ENCODE measurements around the gene TPCN1.

DNA sequence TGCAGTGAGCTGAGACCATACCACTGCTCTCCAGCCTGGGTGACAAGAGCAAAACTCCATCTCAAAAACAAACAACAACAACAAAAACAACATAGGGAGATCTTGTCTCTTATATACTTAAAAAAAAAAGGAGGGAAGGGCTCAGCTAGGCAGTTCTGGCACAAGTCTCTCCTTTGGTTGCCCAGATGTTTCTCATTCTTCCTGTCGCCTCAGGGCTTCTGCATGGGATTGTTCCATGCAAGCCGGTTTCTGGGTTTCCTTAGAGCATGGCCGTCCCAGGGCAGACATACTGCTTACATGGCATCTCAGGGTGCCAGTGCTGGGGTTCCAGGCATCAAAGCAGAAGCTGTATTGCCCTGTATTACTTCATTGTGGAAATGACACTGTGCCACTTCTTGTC is 118.8 kb downstream of the TPCN1 start:
- TF ChIP-seq, protein P1, sequence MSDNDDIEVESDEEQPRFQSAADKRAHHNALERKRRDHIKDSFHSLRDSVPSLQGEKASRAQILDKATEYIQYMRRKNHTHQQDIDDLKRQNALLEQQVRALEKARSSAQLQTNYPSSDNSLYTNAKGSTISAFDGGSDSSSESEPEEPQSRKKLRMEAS (IDR thresholded peaks at IDR 0.05) = no peak
- TF ChIP-seq POLR2AphosphoS5 (IDR thresholded peaks at IDR 0.05; ENCODE audit: low read depth, low read length) (no peak), RAD21 (IDR thresholded peaks at IDR 0.05; ENCODE audit: low read depth) (no peak), EZH2phosphoT487 (IDR thresholded peaks at IDR 0.05; ENCODE audit: borderline replicate concordance) (no peak), YY1 (IDR thresholded peaks at IDR 0.05; ENCODE audit: extremely low read depth, insufficient replicate concordance, low read depth, low read length) (no peak)
- TF ChIP-seq, protein P2, sequence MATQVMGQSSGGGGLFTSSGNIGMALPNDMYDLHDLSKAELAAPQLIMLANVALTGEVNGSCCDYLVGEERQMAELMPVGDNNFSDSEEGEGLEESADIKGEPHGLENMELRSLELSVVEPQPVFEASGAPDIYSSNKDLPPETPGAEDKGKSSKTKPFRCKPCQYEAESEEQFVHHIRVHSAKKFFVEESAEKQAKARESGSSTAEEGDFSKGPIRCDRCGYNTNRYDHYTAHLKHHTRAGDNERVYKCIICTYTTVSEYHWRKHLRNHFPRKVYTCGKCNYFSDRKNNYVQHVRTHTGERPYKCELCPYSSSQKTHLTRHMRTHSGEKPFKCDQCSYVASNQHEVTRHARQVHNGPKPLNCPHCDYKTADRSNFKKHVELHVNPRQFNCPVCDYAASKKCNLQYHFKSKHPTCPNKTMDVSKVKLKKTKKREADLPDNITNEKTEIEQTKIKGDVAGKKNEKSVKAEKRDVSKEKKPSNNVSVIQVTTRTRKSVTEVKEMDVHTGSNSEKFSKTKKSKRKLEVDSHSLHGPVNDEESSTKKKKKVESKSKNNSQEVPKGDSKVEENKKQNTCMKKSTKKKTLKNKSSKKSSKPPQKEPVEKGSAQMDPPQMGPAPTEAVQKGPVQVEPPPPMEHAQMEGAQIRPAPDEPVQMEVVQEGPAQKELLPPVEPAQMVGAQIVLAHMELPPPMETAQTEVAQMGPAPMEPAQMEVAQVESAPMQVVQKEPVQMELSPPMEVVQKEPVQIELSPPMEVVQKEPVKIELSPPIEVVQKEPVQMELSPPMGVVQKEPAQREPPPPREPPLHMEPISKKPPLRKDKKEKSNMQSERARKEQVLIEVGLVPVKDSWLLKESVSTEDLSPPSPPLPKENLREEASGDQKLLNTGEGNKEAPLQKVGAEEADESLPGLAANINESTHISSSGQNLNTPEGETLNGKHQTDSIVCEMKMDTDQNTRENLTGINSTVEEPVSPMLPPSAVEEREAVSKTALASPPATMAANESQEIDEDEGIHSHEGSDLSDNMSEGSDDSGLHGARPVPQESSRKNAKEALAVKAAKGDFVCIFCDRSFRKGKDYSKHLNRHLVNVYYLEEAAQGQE (IDR thresholded peaks at IDR 0.05; ENCODE audit: low read depth) = no peak
- TF ChIP-seq, protein P3, sequence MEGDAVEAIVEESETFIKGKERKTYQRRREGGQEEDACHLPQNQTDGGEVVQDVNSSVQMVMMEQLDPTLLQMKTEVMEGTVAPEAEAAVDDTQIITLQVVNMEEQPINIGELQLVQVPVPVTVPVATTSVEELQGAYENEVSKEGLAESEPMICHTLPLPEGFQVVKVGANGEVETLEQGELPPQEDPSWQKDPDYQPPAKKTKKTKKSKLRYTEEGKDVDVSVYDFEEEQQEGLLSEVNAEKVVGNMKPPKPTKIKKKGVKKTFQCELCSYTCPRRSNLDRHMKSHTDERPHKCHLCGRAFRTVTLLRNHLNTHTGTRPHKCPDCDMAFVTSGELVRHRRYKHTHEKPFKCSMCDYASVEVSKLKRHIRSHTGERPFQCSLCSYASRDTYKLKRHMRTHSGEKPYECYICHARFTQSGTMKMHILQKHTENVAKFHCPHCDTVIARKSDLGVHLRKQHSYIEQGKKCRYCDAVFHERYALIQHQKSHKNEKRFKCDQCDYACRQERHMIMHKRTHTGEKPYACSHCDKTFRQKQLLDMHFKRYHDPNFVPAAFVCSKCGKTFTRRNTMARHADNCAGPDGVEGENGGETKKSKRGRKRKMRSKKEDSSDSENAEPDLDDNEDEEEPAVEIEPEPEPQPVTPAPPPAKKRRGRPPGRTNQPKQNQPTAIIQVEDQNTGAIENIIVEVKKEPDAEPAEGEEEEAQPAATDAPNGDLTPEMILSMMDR (IDR thresholded peaks at IDR 0.05 in 2 of 3, conservative IDR thresholded peaks at IDR 0.05 in 1 of 3; ENCODE audit: borderline replicate concordance in 1 of 3, insufficient read depth in 1 of 3, low read depth in 2 of 3, low read length in 2 of 3) = no peak

Measured in HCT116 (cell line).